ENCODE measurements around the gene UBE2E2.
"Not testable (repeated sequence)": the region's sequence is repeated elsewhere in the genome, so short reads cannot be mapped to it uniquely, and the experiment has no call there.

The UBE2E2 gene

DNA sequence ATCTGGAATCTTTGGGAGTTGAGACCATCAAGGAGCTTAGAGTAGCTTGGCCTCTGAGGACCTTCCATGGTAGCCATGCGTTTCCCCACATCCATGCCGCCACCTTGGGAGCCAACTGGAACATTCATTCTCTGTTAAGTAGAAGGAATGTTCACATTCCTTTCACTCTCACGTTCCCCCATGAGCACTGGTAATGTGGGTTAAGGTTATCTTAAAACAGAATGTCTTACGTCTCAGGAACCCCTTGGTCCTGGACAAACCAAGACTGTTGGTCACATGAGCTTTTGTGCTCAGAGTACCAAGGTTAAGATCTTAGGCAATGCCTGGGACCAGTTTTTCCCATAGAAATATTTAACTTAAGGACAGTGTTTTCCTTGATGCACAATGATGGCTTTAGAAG is 390.9 kb downstream of the UBE2E2 start:
- Histone ChIP-seq H3K9ac (ENCODE audit: low read depth, low read length) (no peak overlapping the region), H3K36me3 (ENCODE audit: insufficient read depth, low read length) (0 out of 2 replicates have a peak, but pooled peaks cover 4% of the 10 kb centered on the region), H3K4me1 (ENCODE audit: insufficient read depth, low read length) (no peaks in the 10 kb centered on the region; the same call in 1 of the 2 replicates), H3K9me3 (ENCODE audit: control insufficient read depth, insufficient read depth, low read length) (no peaks in the 10 kb centered on the region)

DNA sequence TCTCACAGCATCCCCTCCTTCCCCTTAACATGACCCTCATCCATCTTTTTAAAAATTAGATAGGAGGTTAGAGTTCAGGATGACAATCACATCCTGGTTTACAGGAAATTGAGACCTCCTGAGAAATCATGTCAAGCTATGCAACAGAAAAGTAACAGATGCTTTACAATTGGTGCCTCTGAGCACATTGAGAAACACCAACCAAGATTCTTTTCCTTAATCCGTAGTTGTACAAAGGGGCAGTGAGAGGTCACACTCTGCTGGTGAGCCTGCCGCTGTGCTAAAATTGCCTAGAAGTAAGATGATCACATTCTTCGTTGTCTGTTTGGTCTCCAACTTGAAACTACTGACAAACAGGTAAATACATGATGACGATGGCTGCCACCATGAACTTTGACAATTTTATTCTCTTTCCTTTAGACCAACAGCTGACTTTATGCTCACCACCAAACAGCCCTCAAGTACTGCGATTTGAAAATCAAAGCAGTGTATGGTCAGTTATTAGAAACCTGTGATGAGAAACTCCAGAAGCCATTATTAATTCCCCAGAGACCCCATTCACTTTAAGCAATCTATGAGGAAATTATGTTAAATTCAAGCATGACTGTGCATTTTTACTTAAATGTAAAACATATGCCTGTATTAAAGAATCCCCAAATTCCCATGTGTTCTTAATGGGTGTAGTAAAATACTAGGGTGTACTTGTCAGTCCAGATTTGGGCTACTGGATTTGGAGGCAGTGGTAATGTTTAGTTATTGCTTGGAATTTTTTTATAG is 392.0 kb downstream of the UBE2E2 start:
- no peaks in the 10 kb centered on the region for H3K9me3 ChIP-seq (ENCODE audit: control insufficient read depth, insufficient read depth, low read length)
- no peaks in the 10 kb centered on the region; the same call in 1 of the 2 replicates for H3K4me1 ChIP-seq (ENCODE audit: insufficient read depth, low read length)
- H3K36me3 ChIP-seq (ENCODE audit: insufficient read depth, low read length): 0 out of 2 replicates have a peak, but pooled peaks cover 4% of the 10 kb centered on the region
- no peak overlapping the region for H3K9ac ChIP-seq (ENCODE audit: low read depth, low read length)

DNA sequence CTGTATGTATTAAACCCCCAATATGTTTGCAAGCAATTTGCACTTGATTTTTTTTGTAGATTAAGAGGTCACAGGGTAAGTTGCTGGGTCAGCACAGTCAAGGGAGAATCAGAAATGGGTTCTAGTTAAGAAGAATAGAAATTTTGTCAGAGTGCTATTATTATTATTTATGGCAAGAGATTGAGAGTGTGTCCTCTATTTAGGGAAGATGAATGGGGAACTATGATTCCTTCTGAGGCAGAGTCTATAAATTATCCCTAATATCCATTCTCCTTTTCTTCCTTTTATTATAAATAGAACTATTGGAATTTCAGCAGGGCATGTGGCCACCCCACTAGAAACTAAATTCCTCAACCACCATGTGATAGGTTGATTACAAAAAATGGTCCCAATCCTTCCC is 392.7 kb downstream of the UBE2E2 start:
- peaks cover 4% of the 10 kb centered on the region; the same call in 1 of the 2 replicates for H3K4me1 ChIP-seq (ENCODE audit: insufficient read depth, low read length)
- 0 out of 2 replicates have a peak, but pooled peaks cover 4% of the 10 kb centered on the region for H3K36me3 ChIP-seq (ENCODE audit: insufficient read depth, low read length)
- no peak overlapping the region for H3K9ac ChIP-seq (ENCODE audit: low read depth, low read length)
- no peaks in the 10 kb centered on the region for H3K9me3 ChIP-seq (ENCODE audit: control insufficient read depth, insufficient read depth, low read length)

DNA sequence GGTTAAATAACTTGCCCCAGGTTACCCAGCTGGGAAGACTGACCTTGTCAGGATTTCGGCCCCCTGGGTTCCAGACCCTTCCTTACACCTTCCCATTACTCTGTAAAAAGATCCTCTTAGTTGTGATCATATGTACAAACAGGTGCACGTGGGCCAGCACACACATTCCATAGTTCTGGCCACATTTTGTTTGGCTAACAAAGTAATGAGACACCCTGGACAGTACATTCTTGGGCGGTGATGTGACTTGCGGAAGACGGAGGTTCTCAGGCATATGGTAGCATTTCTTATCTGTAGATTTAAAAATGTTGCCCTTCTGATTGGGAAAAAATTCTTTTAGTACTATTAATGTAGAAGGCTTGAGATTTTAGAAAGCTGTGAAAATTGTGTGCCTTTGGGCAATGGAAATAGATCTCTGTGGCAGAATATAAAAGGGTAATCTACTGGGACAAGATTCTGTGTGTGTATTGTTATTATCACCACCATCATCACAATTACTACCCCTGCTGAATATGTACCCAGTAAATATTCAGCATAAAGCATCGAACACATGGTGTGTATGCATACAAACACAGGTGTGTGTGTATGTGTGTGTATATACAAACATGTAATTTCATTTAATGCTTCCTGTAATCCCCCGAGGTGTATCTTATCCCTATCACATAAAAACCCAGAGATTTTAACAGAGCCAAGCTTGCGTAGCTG is 397.2 kb downstream of the UBE2E2 start:
- no peaks in the 10 kb centered on the region; the same call in 1 of the 2 replicates for H3K9me3 ChIP-seq (ENCODE audit: control insufficient read depth, insufficient read depth, low read length)
- H3K9ac ChIP-seq (ENCODE audit: low read depth, low read length): no peak overlapping the region
- H3K36me3 ChIP-seq (ENCODE audit: insufficient read depth, low read length): 0 out of 2 replicates have a peak, but pooled peaks cover 4% of the 10 kb centered on the region
- H3K4me1 ChIP-seq (ENCODE audit: insufficient read depth, low read length): peaks cover 9% of the 10 kb centered on the region

DNA sequence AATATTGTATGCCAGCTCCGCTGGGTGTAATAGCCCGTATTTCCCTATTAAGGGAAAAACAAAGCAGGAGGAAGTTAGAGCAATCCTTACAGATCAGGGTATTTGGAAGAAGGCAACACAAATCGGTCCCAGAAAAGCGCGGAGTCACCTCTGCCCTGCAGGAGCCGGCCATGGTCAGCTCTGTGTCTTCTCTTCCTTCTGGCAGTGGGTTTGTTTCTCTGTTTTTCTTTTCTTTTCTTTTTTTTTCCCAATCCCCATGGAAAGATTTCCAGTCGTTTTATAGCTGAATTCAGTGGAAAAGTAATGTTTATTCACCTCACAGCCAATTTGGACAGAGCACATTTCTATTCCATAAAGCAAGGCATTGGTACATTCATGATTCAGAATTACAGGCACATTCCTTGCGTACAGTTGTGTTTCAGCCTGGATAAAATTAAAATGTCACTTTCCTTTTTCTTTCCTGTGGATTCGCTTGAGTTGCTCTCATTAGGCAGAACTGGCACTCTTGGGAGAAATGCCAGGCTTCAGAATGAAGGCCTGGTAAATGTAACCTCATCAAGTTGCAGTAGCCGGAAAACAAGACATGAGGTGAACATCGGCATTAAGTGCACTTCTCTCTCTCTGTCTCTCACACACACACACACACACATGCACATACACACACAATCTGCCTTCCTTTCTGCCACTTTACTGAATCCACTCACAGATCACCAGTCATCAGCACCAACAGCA is 398.1 kb downstream of the UBE2E2 start:
- 0 out of 2 replicates have a peak, but pooled peaks cover 4% of the 10 kb centered on the region for H3K36me3 ChIP-seq (ENCODE audit: insufficient read depth, low read length)
- H3K9ac ChIP-seq (ENCODE audit: low read depth, low read length): no peak overlapping the region
- no peaks in the 10 kb centered on the region; the same call in 1 of the 2 replicates for H3K9me3 ChIP-seq (ENCODE audit: control insufficient read depth, insufficient read depth, low read length)
- peaks cover 15% of the 10 kb centered on the region for H3K4me1 ChIP-seq (ENCODE audit: insufficient read depth, low read length)

DNA sequence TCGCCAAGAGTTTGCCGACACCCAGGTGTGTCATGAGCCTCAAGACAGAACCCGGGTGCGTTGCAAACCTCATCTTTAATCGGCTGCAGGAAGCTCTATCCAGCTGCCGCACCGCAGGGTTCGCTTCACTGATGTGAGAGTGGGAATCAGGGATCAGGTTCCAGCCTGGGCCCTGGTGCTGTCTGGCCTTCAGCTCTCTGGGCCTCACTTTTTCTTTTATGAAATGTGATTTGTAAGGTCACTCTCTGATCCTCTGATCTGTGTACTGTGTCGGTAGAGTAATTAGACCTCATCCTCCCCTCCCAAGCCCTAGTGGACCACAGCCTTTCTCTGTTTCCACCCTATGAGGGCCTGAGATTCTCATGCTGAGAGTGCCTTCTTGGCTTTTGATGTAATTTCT is 399.8 kb downstream of the UBE2E2 start:
- Histone ChIP-seq H3K9ac (ENCODE audit: low read depth, low read length) (no peak overlapping the region), H3K4me1 (ENCODE audit: insufficient read depth, low read length) (peaks cover 15% of the 10 kb centered on the region)

DNA sequence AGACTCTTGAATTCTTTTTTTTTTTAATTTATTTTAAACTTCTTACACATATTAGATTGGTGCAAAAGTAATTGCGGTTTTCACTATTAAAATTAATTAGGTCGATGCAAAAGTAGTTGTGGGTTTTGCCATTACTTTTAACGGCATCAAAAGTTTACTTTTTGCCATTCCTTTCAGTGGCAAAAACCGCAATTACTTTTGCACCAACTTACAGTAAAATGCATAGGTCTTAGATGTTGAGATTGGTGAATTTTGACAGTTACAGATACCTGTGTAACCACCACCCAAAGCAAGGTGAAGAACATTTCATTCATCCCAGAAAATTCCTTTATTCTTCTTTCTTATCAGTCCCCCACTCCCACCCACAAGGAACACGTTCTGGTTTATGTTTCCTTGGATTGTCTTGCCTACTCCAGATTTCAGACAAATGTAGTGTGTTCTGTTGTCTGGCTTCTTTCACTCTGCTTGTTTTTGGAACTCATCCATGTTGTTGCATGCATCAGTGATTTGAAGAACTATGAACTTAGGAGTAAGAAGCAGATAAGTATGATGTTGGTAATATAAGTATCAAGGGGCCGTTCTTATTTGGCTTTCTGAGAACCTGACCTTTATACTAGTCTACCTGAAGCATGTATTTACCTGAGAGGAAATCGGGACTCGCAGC is 404.2 kb downstream of the UBE2E2 start:
- Histone ChIP-seq H3K9ac (ENCODE audit: low read depth, low read length) (no peak overlapping the region), H3K36me3 (ENCODE audit: insufficient read depth, low read length) (no peaks in the 10 kb centered on the region), H3K4me1 (ENCODE audit: insufficient read depth, low read length) (peaks cover 24% of the 10 kb centered on the region), H3K9me3 (ENCODE audit: control insufficient read depth, insufficient read depth, low read length) (no peaks in the 10 kb centered on the region; the same call in 1 of the 2 replicates)

More for the DNA sequence above, 399.8 kb downstream of the UBE2E2 start:
- Histone ChIP-seq H3K9me3 (ENCODE audit: control insufficient read depth, insufficient read depth, low read length) (no peaks in the 10 kb centered on the region; the same call in 1 of the 2 replicates), H3K36me3 (ENCODE audit: insufficient read depth, low read length) (no peaks in the 10 kb centered on the region)

DNA sequence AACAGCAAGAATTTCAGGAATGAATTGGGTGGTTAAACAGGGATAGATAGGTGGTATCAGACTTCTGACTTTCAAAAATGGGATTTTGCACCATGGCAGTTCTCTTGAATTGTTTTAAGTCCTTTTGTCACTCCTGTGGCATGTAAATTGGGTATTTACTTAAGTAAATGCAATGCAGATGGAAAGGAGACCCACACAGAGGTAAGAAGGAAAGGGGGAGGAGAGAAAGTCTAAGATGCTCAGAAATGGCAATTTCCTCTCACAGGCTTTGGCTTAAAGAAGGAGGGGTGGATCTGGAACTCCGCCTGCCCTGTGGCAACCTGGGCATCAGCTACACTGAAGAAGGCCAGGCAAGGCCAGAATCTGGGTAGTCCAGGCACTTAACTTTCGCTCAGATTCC is 405.5 kb downstream of the UBE2E2 start:
- Histone ChIP-seq H3K36me3 (ENCODE audit: insufficient read depth, low read length) (no peaks in the 10 kb centered on the region), H3K4me1 (ENCODE audit: insufficient read depth, low read length) (peaks cover 27% of the 10 kb centered on the region), H3K9me3 (ENCODE audit: control insufficient read depth, insufficient read depth, low read length) (no peaks in the 10 kb centered on the region; the same call in 1 of the 2 replicates)

DNA sequence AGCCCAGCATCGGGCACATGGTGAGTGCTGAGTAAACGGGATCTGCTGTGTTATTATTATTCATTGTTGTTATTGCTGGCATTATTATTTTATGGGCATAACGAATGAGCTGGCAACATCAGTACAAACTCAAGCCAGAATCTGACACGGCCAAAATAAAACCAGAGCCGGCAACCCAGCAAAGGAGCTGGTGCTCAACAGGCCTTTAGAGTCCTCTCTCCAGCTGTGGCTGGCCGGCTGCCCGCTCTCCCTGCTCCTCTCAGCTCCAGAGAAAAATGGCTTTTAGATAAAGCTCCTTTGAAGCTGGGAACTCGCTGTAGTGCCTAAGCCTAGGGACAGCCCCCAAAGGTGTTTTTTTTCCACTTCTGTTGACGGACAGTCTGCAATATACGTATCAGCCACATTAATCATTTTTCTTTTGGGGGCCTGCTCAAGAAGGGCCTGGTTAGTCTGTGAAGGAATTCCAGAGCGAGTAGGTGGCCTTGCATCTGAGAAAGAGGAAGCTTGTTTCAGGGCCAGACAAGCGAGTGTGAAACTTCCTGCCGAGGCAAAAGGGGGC is 408.7 kb downstream of the UBE2E2 start:
- no peak overlapping the region for H3K9ac ChIP-seq (ENCODE audit: low read depth, low read length)
- no peaks in the 10 kb centered on the region for H3K36me3 ChIP-seq (ENCODE audit: insufficient read depth, low read length)
- no peaks in the 10 kb centered on the region for H3K9me3 ChIP-seq (ENCODE audit: control insufficient read depth, insufficient read depth, low read length)
- H3K4me1 ChIP-seq (ENCODE audit: insufficient read depth, low read length): peaks cover 20% of the 10 kb centered on the region

More for the DNA sequence above, 405.5 kb downstream of the UBE2E2 start:
- no peak overlapping the region for H3K9ac ChIP-seq (ENCODE audit: low read depth, low read length)

DNA sequence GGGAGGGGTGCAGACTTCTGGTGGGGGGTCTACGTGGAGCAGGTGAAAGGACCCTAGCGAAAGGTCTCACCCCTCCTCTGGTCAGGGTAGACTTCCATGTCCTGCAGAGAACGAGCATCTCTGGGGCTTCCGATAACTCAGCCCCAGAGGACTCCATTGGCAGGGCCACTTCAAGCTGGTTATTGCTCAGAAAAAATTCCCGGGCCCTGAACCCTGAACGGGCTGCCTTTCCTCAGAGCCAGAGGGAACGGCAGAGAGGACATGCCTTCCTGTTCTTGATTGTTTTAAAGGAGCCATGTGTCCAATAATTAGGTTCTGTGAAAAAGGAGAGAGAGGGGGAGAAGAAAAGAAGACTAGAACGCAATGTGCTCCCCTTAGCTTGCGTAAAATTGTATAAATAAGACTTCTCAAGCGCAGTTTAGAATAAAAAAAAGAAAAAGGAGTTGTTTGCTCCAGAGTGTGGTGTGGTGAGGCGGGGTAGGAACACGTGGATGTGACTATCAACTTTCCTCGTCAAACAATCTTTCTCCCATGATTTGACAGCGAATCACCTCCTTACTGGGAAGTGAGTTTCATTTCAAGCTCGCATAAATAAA is 409.3 kb downstream of the UBE2E2 start:
- Histone ChIP-seq H3K9me3 (ENCODE audit: control insufficient read depth, insufficient read depth, low read length) (no peaks in the 10 kb centered on the region), H3K4me1 (ENCODE audit: insufficient read depth, low read length) (peaks cover 20% of the 10 kb centered on the region), H3K9ac (ENCODE audit: low read depth, low read length) (no peak overlapping the region), H3K36me3 (ENCODE audit: insufficient read depth, low read length) (no peaks in the 10 kb centered on the region)

DNA sequence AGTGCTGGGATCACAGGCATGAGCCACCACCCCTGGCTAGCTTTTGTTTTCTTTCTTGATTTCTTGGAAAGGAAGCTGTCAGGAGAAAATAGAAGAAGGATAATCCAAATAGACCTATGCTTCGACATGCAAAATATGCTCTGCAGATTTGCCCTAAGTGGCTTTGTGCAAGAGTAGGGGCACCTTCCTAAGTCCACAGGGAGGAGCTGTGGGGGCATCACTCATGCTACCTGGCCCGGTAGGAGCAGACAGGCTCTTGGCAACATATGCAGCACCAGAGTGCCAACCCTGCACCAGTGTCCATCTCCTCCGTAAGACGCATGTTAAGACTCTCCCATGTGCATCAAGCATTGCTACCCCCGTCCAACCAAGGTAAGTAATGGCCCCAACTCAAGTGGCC is 411.9 kb downstream of the UBE2E2 start:
- Histone ChIP-seq H3K9me3 (ENCODE audit: control insufficient read depth, insufficient read depth, low read length) (no peaks in the 10 kb centered on the region), H3K4me1 (ENCODE audit: insufficient read depth, low read length) (peaks cover 13% of the 10 kb centered on the region; the same call in 1 of the 2 replicates), H3K9ac (ENCODE audit: low read depth, low read length) (no peak overlapping the region), H3K36me3 (ENCODE audit: insufficient read depth, low read length) (no peaks in the 10 kb centered on the region)

DNA sequence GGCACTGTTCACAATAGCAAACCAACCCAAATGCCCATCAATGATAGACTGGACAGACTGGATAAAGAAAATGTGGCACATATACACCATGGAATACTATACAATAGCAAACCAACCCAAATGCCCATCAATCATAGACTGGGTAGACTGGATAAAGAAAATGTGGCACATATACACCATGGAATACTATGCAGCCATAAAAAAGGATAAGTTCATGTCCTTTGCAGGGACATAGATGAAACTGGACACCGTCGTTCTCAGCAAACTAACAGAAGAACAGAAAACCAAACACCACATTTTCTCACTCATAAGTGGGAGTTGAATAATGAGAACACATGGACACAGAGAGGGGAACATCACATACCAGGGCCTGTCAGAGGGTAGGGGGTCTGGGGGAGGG is 415.3 kb downstream of the UBE2E2 start:
- H3K36me3 ChIP-seq (ENCODE audit: insufficient read depth, low read length); H3K9me3 ChIP-seq (ENCODE audit: control insufficient read depth, insufficient read depth, low read length); H3K9ac ChIP-seq (ENCODE audit: low read depth, low read length); H3K4me1 ChIP-seq (ENCODE audit: insufficient read depth, low read length): not testable (repeated sequence)

All from ES-I3 (cell line).